SK-N-MC (cell line): ENCODE data around the gene CFAP73.

Source experiments
- DNase-seq: peaks from one replicate; pipeline ENCODE4 v3.0.0-alpha.2; 2011; ENCODE audit warnings: low read depth, low spot score
- H3K27ac ChIP-seq: fragments of 200-600 bp; sonication (generic); 2 replicates; pipeline ENCODE4 v1.5.1; 2016; ENCODE audit warnings: mixed run types
- H3K36me3 ChIP-seq: fragments of 200-600 bp; sonication (generic); 2 replicates; pipeline ENCODE4 v1.6.1; 2017; ENCODE audit warnings: antibody characterized with exemption, low read length, mixed read lengths; ENCODE audit not compliant: insufficient read depth
- H3K4me3 ChIP-seq: fragments of 200-600 bp; sonication (generic); 2 replicates; pipeline ENCODE4 v1.5.1; 2016
- H3K9ac ChIP-seq: fragments of 200-600 bp; sonication (generic); 2 replicates; pipeline ENCODE4 v1.8.0; 2017; ENCODE audit warnings: mixed run types, mixed read lengths; ENCODE audit not compliant: insufficient read length
- H3K9me3 ChIP-seq: fragments of 200-600 bp; sonication (generic); 2 replicates; pipeline ENCODE4 v1.6.1; 2017; ENCODE audit warnings: low read depth, mild to moderate bottlenecking, antibody characterized with exemption, low read length, moderate library complexity, mixed read lengths
- EZH2 ChIP-seq: fragments of 200-600 bp; sonication (generic); IDR thresholded peaks from one replicate; pipeline ENCODE4 v1.6.1; 2017; ENCODE audit warnings: antibody characterized with exemption
- FOXP2 ChIP-seq: optimal IDR thresholded peaks from 2 replicates; pipeline ENCODE3; 2011; ENCODE audit warnings: mild to moderate bottlenecking, moderate library complexity; ENCODE audit not compliant: insufficient read depth; ENCODE audit errors: extremely low read length, control extremely low read depth
- POLR2AphosphoS5 ChIP-seq: IDR thresholded peaks from 2 replicates; pipeline ENCODE4 v1.6.1; 2012; ENCODE audit warnings: mild to moderate bottlenecking, low read depth, low read length, borderline replicate concordance

Gene CFAP73

DNA sequence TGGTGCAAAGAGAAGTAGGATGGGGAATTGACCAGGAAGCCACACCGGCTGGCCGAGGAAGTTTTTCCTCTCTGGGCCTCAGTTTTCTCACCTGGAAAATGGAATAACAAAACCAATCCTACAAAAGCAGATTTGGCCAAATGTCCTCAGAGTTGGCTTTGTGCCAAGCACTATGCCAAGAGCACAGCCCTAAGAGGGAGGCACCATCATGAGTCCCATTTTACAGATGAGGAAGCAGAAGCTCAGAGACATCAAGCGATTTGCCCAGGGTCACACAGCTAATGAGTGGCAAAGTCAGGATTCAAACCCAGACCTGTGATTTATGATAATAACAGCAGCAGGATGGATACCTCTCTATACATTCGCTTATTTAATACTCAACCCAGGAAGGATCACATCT, 41.2 kb upstream of the CFAP73 start:
- DNase-seq: no peak
- no peak overlapping the region for H3K9ac ChIP-seq
- no peak overlapping the region for H3K4me3 ChIP-seq
- H3K27ac ChIP-seq: no peak overlapping the region
- no peaks in the 10 kb centered on the region for H3K9me3 ChIP-seq
- no peaks in the 10 kb centered on the region for H3K36me3 ChIP-seq
- TF ChIP-seq FOXP2 (no peak), POLR2AphosphoS5 (no peak)

- TF ChIP-seq EZH2 (no peak), POLR2AphosphoS5 (no peak), FOXP2 (no peak)
- DNase-seq: no peak
- Histone ChIP-seq H3K27ac (no peak overlapping the region), H3K9ac (no peak overlapping the region), H3K4me3 (no peak overlapping the region), H3K9me3 (no peaks in the 10 kb centered on the region), H3K36me3 (no peaks in the 10 kb centered on the region)
Measured at GRCh38 chr12:113109360-113109759, 40.2 kb upstream of the CFAP73 start.

- no peak for TF ChIP-seq EZH2
- TF ChIP-seq POLR2AphosphoS5: no peak
- TF ChIP-seq FOXP2: no peak
- no peak for DNase-seq
- Histone ChIP-seq H3K4me3 (no peak overlapping the region), H3K36me3 (no peaks in the 10 kb centered on the region), H3K9ac (no peak overlapping the region), H3K9me3 (no peaks in the 10 kb centered on the region), H3K27ac (no peak overlapping the region)
Measured at GRCh38 chr12:113109872-113110599, 39.5 kb upstream of the CFAP73 start.

DNA sequence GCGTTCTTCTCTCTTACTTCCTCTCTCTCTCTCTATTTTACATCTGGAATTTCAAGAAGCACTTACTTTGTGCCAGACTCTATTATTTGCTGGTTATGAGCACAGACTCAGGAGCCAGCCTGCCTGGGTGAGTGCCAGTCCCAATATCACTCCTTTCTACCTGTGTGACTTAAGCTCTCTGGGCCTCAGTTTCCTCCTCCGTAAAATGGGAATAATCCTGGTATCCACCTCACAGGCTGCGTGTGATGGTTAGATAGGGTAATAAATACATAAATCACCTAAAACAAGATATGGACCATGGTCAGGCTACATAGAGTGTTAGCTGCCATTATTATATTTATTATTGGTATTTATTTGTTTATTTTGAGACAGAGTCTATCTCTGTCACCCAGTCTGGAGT, 38.3 kb upstream of the CFAP73 start:
- no peaks in the 10 kb centered on the region for H3K36me3 ChIP-seq
- no peak for DNase-seq
- TF ChIP-seq EZH2: no peak
- no peak for TF ChIP-seq FOXP2
- TF ChIP-seq POLR2AphosphoS5: no peak

DNA sequence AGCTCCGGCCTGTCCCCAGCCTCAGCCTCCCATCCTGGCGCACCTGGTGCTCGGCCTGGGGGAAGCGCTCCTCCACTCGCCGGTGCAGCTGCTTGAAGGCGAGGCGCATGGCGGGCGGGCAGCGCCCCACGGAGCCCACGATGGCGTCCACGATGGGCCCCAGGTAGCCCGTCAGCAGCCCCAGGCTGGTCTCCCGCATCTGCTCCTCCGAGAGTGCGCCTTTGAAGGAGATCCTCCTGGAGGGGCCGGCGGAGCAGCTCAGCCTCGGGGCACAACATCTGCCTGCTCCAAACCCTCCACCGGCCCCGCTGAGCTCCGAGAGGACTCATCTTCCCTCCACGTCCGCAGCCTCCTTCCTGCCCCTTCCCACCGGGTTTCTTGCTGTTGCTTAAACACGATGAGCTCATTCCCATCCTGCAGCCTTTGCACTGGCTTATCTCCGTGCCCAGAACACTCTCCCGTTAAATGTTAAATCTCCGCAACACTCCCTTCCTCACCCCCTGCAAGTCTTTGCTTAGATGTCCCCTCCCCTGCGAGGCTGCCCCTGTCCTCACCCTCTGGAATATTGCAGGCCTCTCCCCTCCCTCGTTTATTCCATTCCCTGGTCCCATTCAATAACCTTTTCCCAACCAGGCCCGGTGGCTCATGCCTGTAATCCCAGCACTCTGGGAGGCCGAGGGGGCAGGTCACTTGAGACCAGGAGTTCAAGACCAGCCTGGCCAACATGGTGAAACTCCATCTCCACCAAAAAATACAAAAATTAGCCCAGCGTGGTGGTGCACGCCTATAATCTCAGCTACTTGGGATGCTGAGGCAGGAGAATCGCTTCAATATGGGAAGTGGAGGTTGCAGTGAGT, 37.3 kb upstream of the CFAP73 start:
- Histone ChIP-seq H3K4me3 (no peak overlapping the region), H3K36me3 (no peaks in the 10 kb centered on the region), H3K9me3 (no peaks in the 10 kb centered on the region), H3K27ac (no peak overlapping the region), H3K9ac (no peak overlapping the region)
- no peak for DNase-seq
- TF ChIP-seq EZH2: no peak
- TF ChIP-seq FOXP2: no peak
- no peak for TF ChIP-seq POLR2AphosphoS5

More for the DNA sequence above, 38.3 kb upstream of the CFAP73 start:
- H3K9ac ChIP-seq: no peak overlapping the region
- H3K27ac ChIP-seq: no peak overlapping the region
- no peak overlapping the region for H3K4me3 ChIP-seq
- no peaks in the 10 kb centered on the region for H3K9me3 ChIP-seq

- Histone ChIP-seq H3K9ac (no peak overlapping the region), H3K27ac (no peak overlapping the region), H3K4me3 (no peak overlapping the region), H3K36me3 (no peaks in the 10 kb centered on the region), H3K9me3 (no peaks in the 10 kb centered on the region)
- TF ChIP-seq EZH2 (no peak), FOXP2 (no peak), POLR2AphosphoS5 (no peak)
- no peak for DNase-seq
Measured at GRCh38 chr12:113113397-113113796, 36.1 kb upstream of the CFAP73 start.

DNA sequence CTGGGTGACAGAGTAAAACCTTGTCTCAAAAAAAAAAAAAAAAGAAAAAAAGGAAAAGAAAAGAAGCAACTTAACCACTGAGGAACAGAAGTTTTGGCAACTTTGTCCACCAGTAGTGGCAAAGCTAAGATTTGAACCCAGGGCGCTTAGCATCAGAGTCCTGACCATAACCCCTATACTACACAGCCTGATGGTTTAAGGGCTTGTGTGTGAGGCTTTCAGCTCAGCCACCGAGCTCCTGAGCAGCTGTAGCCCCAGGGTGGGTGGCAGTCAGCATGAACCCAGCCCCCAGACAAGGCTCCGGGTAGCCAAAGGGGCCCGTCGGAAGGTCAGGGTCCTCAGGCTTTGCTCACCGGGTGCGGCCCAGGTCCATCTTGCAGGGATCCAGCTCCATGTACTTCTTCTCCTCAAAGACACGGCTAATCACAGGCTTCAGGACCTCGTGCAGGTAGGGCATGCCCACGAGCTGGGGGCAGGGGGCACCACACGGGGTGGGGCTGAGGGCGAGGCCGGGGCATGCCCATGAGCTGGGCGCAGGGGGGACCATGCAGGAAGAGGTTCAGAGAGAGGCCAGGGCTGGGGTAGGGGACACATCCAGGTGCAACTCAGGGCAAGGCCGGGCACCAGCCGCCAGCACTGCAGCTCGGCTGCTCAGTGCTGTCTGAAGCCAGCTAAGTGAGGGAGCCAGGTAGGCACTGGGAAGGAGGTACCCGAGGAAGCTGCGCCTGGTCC, 34.9 kb upstream of the CFAP73 start:
- H3K36me3 ChIP-seq: no peaks in the 10 kb centered on the region
- no peak for DNase-seq
- no peaks in the 10 kb centered on the region for H3K9me3 ChIP-seq
- TF ChIP-seq FOXP2 (no peak), EZH2 (no peak), POLR2AphosphoS5 (no peak)
- H3K9ac ChIP-seq: no peak overlapping the region
- no peak overlapping the region for H3K27ac ChIP-seq
- no peak overlapping the region for H3K4me3 ChIP-seq

DNA sequence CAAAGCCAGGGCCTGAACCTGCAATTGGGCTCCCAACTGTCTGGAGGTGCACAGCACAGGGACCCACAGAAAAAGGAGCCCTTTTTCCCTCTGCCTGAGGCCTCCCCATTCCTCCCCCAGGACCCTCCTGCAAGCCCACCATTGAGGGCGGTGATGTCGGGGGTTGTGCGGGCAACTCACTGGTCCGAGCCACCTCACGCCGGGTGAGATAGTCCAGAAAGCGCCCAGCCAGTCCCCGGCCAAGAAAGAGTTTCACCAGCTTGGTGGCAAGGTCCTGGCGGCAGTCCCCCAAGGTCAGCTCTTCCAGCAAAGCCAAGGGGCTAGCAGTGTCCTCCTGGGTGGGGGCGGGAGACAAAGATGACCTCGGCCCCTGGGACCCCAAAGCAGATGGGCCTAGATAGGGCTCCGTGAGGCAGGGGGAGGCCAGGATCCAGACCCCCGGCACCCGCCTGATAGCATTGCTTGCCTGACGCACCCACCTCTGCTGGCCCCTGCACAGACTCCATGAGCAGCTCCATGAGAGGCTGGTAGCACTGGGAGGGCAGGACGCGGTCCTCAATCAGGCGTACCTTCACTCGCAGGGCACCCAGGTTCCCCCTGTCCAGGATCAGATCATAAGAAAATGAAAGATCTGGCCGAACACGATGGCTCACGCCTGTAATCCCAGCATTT, 33.9 kb upstream of the CFAP73 start:
- Histone ChIP-seq H3K4me3 (no peak overlapping the region), H3K36me3 (no peaks in the 10 kb centered on the region), H3K27ac (no peak overlapping the region), H3K9me3 (no peaks in the 10 kb centered on the region), H3K9ac (no peak overlapping the region)
- no peak for DNase-seq
- no peak for TF ChIP-seq POLR2AphosphoS5
- TF ChIP-seq EZH2: no peak
- TF ChIP-seq FOXP2: no peak
